HT1080 (cell line): ENCODE results near the gene EPB41L4B. TPM values are rescaled to one million over a fixed set of nuclear protein-coding genes. Genes with fewer than 3 reads are reported as not detected.
"Not testable (repeated sequence)": the region's sequence is repeated elsewhere in the genome, so short reads cannot be mapped to it uniquely, and the experiment has no call there.

Experiments
- DNase-seq: peaks from one replicate; pipeline ENCODE4 v3.0.0-alpha.2; 2015; ENCODE audit warnings: low read depth
- polyA plus RNA-seq, 2 experiments: library from polyadenylated mRNA; depleted of rRNA; stranded (reverse); fragments of >200 nt; gene quantifications; 2 replicates each; pipeline ENCODE4 v1.2.3, GENCODE V29; 2015
- total RNA-seq: library from RNA; depleted of rRNA; stranded (reverse); fragments of >200 nt; shearing (Covaris generic); gene quantifications from 2 replicates; pipeline ENCODE4 v1.2.3, GENCODE V29; 2014; rRNA removed

The EPB41L4B gene
- 3.3 and 3.6 TPM in 2 replicates for total RNA-seq
- polyA plus RNA-seq (2015; cell fraction: cytosol; rRNA removed) = 2.0 and 2.7 TPM in 2 replicates
- polyA plus RNA-seq (2015; cell fraction: nucleus; rRNA removed) = 2.4 and 3.1 TPM in 2 replicates

DNA sequence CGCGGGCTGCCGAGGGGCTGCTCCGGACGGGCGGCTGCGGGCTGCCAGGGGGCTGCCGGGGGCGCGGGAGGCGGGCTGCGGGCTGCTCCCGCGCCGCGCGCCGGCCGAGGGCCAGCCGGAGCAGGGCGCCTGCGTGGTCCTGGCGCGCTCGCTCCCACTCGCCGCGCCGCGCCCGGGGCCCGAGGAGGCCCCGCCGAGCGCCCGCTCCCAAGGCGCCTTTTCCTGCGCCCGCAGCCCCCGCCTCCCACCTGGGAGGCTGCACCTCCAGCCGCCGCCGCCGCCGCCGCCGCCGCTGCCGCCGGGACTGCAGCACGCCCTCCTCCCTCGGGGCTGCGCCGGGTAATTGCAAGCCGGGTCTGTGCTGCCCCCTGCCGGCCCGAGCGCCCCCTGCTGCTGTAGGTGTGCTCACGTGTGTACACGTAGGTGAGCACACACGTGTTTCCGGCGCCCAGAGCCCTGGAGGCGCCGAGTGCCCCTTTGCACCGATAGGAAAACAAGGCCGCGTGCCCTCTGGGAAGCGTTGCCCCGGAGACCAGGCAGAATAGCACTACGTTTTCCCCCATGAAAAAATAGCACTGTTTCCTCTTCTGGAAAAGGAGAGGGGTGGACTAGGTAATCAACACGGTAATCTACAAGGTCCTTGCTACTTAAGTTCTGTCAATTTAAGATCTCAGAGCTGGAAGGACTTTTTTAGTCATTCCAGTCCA, at the start of gene EPB41L4B:
EPB41L4B (minus strand) TSS at position 318 of the 707 bp plus-strand sequence. CDS start 613 bp downstream, outside the sequence.
- DNase-seq = peak; percentile 83

DNA sequence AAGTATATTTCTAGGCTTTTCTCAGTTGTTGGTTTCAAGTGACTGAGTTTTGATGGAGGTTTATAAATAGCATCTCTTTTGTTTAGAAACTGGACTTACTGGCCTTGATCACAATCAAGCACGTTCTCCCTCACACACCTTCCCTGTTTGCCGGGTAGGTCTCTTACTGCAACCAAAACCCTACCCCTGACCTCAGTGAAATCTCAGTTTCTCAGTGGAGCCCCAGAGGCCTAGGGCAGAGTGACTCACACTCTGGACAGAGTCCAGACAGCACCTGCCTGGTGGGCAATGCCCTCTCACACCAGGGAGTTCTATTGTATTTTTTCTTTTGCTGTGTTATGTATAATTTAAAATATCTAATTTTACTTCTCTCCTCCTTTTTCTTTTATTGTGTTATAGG, 48.4 kb upstream of the EPB41L4B start:
- no peak for DNase-seq

DNA sequence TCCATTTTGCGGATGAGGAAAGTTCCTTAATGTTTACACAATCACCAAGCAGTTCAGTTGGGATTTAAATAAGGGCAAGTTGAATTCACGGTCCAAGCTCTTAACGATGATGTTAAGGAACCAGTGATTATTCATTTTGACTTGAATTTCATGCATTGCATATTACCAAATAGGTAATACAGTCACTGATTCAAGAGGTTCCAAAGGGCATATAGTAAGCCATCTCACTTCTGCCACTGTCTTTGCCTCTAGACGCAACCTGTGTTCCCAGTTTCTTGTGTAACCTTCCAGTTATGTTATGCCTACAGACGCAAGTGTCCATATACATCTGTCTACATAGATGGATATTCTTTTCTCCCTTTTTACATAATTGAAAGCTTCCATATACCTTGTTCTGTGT, 39.9 kb upstream of the EPB41L4B start:
- no peak for DNase-seq

DNA sequence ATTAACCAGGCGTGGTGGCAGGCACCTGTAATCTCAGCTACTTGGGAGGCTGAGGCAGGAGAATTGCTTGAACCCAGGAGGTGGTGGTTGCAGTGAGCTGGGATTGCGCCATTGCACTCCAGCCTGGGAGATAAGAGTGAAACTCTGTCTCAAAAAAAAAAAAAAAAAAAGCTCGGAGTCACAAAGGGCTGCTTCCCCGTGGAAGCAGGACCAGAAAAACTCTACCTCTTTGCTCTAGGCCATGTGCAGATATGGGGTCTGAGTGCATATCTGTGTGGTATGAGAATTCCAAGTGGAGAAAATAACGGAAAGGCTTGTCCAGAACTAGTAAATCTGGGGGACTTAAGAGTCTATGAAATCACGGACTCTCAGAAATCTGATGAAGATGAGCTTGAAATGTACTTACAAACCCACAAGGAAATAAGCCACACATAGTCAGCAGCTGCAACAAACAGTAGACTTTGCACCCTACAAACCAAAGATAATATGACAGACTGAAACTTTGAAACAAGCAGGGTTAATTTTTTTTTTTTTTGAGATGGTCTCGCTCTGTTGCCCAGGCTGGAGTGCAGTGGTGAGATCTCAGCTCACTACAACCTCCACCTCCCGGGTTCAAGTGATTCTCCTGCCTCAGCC, 38.2 kb upstream of the EPB41L4B start:
- DNase-seq = not testable (repeated sequence)

DNA sequence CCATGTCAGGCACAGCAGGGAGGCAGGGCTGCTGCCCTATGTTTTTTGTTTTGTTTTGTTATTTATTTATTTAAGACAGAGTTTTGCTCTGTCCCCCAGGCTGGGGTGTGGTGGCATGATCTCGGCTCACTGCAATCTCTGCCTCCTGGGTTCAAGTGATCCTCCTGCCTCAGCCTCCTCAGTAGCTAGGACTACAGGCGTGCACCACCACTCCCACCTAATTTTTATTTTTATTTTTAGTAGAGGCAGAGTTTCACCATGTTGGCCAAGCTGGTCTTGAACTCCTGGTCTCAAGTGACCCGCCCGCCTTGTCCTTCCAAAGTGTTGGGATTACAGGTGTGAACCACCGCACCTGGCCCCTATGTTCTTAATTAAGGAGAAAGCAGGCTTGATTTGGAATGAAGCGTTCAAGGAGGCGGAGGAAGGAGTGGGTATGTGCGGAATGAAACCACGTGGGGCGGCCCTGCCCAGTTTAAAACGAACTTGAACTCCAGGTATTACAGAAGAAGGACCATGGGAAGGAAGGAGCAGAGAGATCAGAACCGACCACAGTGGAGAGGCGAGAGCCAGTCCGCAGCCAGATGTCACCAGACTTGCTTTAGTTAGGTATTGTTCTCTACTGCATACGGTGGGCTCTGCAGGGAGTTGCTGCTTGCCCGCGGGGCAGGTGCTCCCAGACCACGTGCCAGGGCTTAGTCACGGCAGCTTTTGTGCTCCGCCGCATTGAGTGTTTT, 34.9 kb upstream of the EPB41L4B start:
- DNase-seq = peak; percentile 5

DNA sequence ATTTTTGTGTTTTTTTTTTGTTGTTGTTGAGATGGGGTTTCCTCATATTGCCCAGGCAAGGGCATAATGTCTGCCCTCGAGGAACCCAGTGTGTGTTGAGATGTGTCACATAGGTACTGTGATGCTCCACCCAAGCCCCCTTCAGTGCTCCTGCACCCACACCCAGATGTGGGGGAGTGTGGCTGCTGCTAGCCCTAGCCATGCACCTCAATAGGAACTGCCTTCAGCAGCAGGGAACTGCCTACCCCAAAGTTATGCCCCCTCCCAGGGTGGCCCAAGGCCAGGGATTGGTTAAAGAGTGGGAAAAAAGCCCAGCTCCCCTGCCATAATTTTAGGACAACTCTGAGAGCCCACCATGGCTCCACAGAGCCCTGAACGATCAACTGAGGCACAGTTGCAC, 33.3 kb upstream of the EPB41L4B start:
- DNase-seq = no peak

DNA sequence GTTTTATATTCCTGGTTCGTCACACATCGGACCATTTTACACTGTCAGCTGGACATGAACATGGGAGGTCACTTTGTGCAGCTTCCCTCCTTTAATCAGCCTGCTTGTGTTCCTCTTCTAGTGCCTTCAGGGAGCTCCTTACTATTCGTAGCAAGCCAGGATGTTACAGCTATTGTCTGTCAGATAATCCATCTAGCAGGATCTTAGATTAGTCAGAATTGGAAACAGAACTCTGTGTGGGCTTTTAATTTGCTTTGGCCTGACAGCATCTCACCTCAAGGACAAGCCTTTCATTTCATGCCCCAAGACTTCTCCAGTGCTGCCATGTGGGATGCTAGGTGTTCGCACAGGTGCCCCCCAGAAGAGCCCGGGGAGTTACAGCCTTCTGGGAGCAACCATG, 30.2 kb upstream of the EPB41L4B start:
- no peak for DNase-seq

DNA sequence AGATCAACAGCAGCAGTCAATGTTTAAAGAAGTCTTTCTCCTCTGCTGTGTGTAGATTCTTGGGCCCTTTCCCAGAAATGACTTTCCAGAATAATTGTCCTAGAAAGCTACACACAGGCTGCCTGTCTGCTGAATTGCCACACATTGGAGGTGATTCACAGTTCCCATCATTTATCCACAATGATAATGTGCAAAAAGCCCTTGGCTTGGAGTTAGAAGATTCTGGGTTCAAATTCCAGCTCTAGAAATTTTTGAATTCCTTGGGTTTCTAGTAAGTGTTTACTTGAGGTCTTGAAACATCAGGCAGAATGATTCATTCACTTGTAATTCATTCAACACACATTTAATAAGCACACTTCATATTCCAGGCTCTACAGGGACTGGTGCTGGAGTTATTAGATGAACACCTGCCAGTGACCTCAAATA, 28.6 kb upstream of the EPB41L4B start:
- DNase-seq = peak; percentile 74

DNA sequence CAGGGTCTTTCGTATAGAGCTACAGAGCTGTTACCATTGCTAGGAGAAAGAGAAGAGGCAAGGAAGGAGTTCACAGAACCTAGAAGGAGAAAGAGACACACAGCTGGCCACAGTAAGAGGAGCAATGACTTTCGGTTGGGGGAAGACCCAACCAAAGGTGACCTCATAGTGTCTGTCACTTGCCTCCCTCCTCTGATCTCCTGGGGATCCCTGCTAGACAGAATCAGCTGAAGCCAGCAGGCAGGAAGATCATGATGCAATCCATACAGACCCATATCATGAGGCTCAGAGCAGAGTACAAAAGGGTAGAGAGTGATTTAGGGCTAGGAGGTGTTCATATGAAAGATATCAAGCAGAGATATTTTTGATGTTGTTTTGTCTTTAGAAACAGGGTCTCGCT, 26.0 kb upstream of the EPB41L4B start:
- no peak for DNase-seq

DNA sequence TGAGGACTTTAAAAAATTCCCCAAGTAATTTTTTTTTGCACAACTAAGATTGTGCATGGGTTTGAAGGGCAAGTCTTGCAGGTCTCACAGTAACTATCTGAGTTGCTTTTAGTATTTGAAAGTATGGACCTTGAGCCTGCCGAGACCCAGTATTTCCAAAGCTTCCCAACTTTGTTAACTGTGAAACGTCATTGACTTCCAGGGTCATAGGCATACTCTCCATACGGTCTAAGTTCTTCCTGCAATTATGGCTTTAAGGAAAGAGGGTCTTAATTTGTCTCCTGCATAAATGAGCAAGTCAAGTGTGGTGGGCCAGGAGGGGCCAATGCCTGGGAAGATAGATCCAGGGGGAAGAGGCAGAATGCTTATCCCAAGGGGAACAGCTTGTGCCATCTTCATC, 24.0 kb upstream of the EPB41L4B start:
- DNase-seq = no peak

DNA sequence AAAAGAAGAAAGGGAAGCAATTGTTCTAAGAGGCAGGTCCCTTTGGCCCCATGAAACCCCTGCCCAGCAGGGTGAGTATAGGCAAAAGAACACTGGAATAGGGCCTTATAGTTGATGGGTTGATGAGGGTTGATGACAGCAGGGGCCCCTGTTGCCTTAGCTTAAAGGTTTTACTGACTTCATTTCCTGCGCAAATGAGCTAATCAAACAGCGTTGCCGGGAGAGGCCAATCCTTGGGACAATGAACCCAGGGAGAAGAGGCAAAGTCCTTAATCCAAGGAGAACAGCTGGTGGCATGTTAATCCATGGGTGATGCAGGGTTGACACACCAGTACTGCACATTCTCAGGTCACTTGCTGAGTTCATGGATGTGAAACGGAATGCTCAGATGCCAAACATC, 22.0 kb upstream of the EPB41L4B start:
- no peak for DNase-seq

DNA sequence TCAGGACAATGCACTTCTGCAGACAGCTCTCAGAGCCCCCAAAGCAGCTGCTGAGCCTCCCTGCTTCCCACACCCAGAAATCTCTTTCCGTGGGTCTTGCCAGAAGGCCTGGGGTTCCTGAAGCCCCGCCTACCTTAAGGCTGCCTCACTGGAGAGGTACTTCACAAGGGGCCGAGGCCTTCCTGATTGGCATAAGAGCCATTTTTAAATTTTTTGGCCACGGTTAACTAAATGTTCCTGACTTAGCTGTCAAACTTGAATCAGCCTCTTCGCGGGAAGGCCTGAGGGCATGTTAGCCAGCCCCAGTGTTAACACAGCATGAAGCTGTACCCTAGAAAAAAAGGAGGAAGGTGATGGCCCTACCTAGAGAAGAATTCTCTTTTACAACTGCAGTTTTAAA, 20.7 kb upstream of the EPB41L4B start:
- no peak for DNase-seq

DNA sequence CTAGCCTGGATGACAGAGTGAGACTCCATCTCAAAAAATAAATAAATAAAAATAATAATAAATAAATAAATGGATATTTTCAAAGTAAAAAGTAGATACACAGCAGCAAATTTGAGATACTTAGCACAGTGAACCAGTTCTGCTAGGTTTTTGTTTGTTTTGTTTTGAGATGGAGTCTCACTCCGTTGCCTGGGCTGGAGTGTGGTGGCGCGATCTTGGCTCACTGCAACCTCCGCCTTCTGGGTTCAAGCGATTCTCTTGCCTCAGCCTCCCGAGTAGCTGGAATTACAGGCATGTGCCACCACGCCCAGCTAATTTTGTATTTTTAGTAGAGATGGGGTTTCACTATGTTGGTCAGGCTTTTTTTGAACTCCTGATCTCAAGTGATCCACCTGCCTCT, 20.1 kb upstream of the EPB41L4B start:
- not testable (repeated sequence) for DNase-seq

DNA sequence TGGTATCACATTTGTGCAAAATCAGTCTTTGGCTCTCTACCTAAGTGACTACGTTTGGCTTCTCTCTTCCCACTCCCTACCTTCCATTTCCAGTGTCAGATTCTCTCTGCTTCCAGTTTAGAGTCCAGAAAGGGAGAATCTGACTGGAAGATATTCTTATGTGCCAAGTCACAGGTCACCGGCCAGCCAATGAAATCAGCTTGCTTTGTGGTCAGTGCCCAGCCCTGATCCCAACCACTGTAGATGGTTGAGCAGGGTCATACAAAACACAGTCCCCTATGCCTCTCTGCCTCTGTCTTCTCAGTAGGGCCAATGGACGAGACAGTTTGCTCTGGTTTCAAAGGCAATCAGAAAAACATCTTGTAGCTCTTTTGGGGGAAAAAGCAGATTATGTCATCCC, 15.6 kb upstream of the EPB41L4B start:
- DNase-seq = no peak

DNA sequence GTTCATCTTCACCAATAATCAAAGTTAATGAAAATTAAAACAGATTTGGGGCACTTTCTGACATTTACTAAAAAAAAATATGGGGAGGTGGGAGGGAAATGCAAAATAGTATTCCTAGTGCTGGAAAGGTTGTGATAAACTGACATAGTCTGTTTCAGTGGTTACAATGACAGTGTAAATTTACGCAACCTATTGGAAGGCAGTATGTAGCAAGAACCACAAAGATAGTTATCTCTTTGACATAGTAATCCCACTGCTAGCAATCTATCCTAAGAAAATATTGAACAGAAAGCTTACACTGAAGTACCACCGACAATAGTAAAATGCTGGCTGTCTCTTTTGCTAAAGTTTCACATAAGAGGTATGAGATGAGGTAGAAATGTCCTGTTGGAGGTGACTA, 15.1 kb upstream of the EPB41L4B start:
- no peak for DNase-seq

DNA sequence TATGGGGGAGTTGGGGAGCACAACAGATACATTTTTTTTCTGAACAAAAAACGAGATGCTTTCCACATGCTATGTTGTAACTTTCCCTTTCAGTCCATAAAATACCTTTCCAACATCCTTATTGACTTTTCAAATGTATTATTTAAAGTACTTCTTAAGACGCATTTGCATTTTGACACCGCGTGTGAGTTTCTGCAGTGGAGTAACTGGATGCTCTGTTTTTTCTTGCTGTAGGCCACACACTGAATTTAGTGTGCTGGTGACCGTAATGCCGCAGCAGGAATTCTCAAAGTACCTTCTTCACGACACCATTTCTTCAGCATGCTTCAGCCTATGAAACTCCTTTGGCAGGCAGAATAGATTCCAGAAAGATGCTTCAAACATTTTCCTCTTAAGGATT, 14.3 kb upstream of the EPB41L4B start:
- DNase-seq = no peak

DNA sequence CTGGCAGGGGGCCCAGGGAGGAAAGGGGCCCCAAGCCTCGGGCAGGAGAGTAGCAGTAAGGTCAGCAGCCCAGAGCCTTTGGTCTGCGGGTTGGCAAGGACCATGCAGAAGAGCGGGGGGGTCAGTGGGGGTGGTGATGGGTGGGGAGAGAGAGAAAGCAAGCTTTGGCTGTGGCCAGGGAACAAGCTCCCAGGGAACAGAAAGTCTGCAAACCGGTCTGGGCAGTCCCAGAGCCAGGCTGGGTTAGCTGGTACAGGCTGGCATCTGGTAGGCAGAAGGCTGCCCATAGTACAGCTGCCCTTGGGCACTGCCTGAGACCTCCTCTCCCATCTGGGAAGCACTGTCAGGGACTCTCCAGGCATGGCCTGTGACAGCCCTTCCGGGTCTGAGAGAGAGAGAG, 10.5 kb upstream of the EPB41L4B start:
- no peak for DNase-seq

DNA sequence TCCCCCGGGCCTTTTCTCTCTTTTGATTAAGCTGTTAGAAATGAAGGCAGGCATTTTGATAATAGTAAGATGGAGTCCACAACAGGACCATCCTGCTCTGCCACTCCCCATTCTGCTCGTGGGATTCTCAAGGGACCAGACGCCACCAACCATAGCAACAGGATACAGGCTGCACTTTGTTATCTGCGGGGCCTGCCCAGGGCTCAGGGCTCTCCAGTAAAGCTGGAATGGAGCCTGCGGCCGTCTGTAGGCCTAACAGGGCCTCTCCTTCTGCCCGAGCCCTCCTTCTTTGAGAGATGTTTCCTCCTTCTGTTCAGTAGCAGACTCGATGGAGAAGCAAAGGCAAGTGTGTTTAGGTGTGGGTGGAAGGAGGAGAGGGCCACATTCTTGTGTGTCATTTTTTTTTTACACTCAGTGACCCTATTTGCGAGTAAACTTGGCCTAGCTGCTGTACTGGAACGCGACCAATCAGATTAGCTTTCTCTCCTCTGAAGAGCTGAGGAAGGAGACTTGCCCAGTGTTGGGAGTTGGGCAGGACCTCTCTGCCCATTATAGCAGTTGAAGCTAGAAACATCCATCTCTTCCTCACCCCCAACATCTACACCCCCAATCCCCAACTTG, 8.9 kb upstream of the EPB41L4B start:
- no peak for DNase-seq

DNA sequence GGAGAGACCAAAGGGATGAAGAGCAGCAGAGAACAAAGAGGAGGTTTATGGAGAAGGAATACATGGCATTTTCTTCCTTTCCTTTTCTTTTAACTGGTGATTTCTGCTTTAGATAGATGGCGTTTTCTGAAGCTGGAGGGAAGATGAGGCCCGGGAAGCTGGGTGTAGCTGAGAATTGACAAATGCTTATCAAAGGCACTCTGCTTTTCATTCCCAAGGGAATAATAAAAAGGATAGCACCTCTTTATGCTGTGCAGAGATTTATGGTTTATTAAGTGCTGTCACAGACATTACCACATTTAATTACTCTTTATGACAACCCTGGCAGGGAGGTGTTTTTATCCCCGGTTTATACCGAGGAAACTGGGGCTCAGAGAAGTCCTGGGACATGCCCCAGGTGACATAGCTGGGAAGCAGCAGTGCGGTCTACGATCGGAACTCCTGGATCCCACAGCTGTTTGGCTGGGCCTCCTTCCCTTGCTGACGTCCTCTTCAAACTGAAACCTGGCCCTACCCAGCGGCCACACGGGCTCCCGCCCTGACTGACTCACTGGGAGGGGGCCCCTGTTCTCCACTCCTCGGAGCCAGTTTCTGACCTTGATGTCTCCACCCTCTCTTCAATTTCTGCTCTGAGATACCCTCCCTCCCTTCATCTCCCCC, 8.2 kb upstream of the EPB41L4B start:
- peak; percentile 73 for DNase-seq

DNA sequence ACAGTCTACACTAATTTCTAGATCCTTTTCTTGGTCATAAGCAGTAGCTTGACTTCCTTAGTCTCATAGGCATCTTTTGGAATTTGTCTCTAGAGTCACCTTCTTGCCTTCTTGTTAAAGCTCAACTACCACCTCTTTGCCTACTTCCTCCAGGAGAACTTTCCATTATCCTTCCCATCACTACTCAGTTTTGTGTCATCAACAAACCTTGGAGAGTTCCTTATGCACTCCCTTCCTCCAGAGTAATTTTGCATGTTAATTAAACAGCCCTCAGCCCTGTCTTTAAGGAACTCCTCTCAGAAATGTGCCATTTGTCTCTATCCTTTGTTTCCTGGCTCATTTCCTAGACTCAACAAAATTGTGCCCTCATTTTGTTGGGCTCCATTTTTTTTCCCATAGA, 4.2 kb upstream of the EPB41L4B start:
- no peak for DNase-seq

DNA sequence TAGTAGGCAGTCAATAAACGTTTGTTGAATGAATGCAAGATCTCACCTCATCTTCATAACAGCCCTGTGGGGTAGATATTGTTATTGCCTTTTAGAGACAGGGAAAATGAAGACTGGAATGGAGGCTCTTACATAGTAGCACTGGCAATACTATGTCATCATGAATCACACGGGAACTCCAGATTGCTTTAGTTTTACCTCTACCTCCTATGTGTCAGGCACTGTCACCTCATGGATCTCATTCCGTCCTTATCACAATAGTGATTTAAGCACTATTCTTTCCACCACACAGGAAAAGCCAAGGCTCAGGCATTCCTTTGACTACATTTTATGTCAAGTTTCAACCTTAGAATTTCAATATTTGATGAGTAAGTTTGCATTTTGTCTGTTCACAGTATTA, 2.9 kb upstream of the EPB41L4B start:
- DNase-seq = no peak
